Raji (cell line): ENCODE data around the gene TTYH2.

Source experiments
- POLR2A ChIP-seq: IDR thresholded peaks from 2 replicates; pipeline ENCODE4 v1.6.1; 2011; ENCODE audit warnings: low read depth, low read length, control low read depth; ENCODE audit not compliant: insufficient read depth

TTYH2 gene

GRCh38 chr17:74212913-74213791, at the start of gene TTYH2:
Gene TTYH2 (plus strand): TSS chr17:74213571. CDS start chr17:74213588, 17 bp downstream.
- TF ChIP-seq POLR2A: peak; percentile 77

- no peak for TF ChIP-seq POLR2A
Observed at GRCh38 chr17:74163836-74164235, 49.5 kb upstream of the TTYH2 start.

GRCh38 chr17:74164446-74165045, 48.8 kb upstream of the TTYH2 start:
- no peak for TF ChIP-seq POLR2A

GRCh38 chr17:74165797-74166365, 47.5 kb upstream of the TTYH2 start:
- TF ChIP-seq POLR2A: no peak

- TF ChIP-seq POLR2A: no peak
Observed at GRCh38 chr17:74170924-74171323, 42.4 kb upstream of the TTYH2 start.

- TF ChIP-seq POLR2A: no peak
Observed at GRCh38 chr17:74172700-74173099, 40.7 kb upstream of the TTYH2 start.

- no peak for TF ChIP-seq POLR2A
Observed at GRCh38 chr17:74176546-74177001, 36.8 kb upstream of the TTYH2 start.

GRCh38 chr17:74177018-74177450, 36.3 kb upstream of the TTYH2 start:
- no peak for TF ChIP-seq POLR2A

- TF ChIP-seq POLR2A: no peak
Observed at GRCh38 chr17:74179576-74179975, 33.8 kb upstream of the TTYH2 start.

GRCh38 chr17:74180336-74180735, 33.0 kb upstream of the TTYH2 start:
- no peak for TF ChIP-seq POLR2A

GRCh38 chr17:74181341-74181740, 32.0 kb upstream of the TTYH2 start:
- no peak for TF ChIP-seq POLR2A

- TF ChIP-seq POLR2A: no peak
Observed at GRCh38 chr17:74182041-74182723, 31.2 kb upstream of the TTYH2 start.

GRCh38 chr17:74183411-74183810, 30.0 kb upstream of the TTYH2 start:
- no peak for TF ChIP-seq POLR2A

GRCh38 chr17:74185571-74186185, 27.7 kb upstream of the TTYH2 start:
- no peak for TF ChIP-seq POLR2A

GRCh38 chr17:74186498-74186897, 26.9 kb upstream of the TTYH2 start:
- TF ChIP-seq POLR2A: no peak
